ENCODE results near the gene TDRD3. TPM values are rescaled to one million over a fixed set of nuclear protein-coding genes. Genes with fewer than 3 reads are reported as not detected.

The TDRD3 gene
- total RNA-seq, 3 donors from 2014 or later: 27.1 to 40.7 (median 39.8) TPM

DNA sequence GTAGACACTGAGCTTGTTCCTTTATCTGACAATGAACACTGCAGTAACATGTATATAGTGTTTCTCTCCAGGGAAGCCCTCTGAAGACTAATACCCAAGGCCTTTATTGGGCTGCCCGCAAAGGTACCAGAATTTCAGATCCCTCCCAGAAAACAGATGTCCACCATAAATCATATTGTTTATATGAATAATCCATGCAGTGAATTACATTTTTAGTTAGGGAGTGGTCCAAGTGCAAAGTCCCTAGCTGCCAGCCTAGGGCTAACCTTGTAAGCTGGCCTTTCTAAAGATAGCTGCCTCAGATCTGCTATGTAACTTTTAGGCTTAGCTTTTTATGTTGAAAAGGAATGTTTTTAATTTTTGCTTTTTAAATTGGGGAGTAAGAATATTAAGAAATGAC is 44.7 kb downstream of the TDRD3 start:
- no peaks in the 10 kb centered on the region for H3K36me3 ChIP-seq (ENCODE audit: low read depth)
- DNase-seq: peak in 1 of 3 donors; percentile 21
- no peaks in the 10 kb centered on the region for H3K9me3 ChIP-seq
- intact Hi-C loops (cut with DNase I, micrococcal nuclease): no loop called here
- no peak overlapping the region for H3K4me3 ChIP-seq
- H3K4me1 ChIP-seq (ENCODE audit: low read depth): no peaks in the 10 kb centered on the region
- TF ChIP-seq, protein P1, sequence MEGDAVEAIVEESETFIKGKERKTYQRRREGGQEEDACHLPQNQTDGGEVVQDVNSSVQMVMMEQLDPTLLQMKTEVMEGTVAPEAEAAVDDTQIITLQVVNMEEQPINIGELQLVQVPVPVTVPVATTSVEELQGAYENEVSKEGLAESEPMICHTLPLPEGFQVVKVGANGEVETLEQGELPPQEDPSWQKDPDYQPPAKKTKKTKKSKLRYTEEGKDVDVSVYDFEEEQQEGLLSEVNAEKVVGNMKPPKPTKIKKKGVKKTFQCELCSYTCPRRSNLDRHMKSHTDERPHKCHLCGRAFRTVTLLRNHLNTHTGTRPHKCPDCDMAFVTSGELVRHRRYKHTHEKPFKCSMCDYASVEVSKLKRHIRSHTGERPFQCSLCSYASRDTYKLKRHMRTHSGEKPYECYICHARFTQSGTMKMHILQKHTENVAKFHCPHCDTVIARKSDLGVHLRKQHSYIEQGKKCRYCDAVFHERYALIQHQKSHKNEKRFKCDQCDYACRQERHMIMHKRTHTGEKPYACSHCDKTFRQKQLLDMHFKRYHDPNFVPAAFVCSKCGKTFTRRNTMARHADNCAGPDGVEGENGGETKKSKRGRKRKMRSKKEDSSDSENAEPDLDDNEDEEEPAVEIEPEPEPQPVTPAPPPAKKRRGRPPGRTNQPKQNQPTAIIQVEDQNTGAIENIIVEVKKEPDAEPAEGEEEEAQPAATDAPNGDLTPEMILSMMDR (IDR thresholded peaks at IDR 0.05): no peak
- peak; percentile 74 for ATAC-seq

DNA sequence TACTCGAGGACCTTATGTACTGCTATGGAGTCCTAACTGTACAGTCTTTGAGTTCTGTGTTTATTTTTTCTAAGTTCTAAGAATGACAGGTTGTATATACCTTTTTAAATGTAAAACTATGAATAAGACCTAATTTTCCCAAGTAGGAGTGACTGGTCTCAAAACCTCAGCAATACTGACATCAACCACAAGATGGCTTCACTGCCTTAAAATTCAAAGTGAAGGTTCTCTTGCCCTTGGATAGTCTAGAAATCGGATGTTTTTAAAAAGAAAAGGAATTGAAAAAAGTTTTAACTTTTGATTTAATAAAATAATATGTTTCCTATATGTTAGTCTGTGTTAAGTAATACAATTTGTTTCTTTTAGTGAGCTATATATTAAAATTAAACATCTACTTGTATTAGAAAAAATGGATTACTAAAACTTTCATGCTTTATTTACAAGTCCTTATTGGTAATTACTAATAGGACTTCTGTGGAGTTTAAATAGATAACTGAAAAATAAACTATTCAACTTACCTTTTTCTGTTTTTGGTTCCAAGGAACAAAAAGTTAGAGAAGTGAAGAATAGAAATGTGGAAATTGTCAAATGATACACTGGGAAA is 52.0 kb downstream of the TDRD3 start:
- DNase-seq: peak in 1 of 3 donors; percentile 66
- ATAC-seq: peak; percentile 59
- TF ChIP-seq, protein P1 (IDR thresholded peaks at IDR 0.05): peak; percentile 52
- no peaks in the 10 kb centered on the region for H3K4me1 ChIP-seq (ENCODE audit: low read depth)
- no peaks in the 10 kb centered on the region for H3K9me3 ChIP-seq
- intact Hi-C loops (cut with DNase I, micrococcal nuclease): no loop called here
- no peaks in the 10 kb centered on the region for H3K36me3 ChIP-seq (ENCODE audit: low read depth)
- H3K4me3 ChIP-seq: no peak overlapping the region

DNA sequence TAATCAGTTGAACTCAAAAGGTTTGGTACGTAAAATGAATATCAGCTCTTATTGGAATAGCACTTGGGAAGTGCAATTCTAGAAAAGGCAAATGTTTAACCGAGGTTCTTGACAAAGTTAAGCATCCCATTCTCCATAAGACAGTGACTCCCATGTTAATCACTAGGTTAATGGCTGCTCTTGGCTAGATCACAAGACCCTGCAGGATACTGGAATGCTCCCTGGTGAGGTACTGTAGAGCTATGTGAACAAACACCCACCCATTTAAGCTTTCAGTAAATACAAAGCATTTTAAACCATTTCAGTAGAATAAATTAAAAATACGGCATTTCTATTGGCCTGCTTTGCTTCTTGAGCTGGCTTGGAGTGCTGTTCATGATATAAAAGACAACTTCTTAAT is 56.5 kb downstream of the TDRD3 start:
- H3K36me3 ChIP-seq (ENCODE audit: low read depth): no peaks in the 10 kb centered on the region
- H3K4me1 ChIP-seq (ENCODE audit: low read depth): no peaks in the 10 kb centered on the region
- TF ChIP-seq, protein P1 (IDR thresholded peaks at IDR 0.05): no peak
- H3K4me3 ChIP-seq: no peak overlapping the region
- H3K9me3 ChIP-seq: no peaks in the 10 kb centered on the region
- intact Hi-C loops (cut with DNase I, micrococcal nuclease): no loop called here
- ATAC-seq (no peak), DNase-seq (no peak)

DNA sequence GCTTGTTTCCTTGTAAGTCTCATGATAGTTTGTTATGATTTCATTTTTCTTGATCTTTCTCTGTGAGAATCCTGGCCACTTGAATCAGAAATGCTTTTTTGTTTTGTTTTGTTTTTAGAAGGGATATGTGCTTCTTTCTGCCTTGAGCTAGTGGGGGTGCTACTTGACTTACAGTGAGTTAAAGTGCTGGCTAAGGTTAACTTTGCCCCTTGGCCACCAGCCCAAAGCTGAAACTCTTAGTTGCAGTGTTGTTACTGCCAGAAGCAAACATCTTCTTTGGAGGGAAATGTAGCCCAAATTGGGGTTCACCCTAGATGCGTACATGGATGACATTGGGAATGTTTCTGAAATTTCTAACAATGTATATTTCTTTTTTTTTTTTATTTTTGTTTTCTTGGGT is 57.4 kb downstream of the TDRD3 start:
- ATAC-seq (no peak), DNase-seq (no peak)
- no peaks in the 10 kb centered on the region for H3K9me3 ChIP-seq
- no peaks in the 10 kb centered on the region for H3K36me3 ChIP-seq (ENCODE audit: low read depth)
- intact Hi-C loops (cut with DNase I, micrococcal nuclease): no loop called here
- no peak overlapping the region for H3K4me3 ChIP-seq
- TF ChIP-seq, protein P1 (IDR thresholded peaks at IDR 0.05): no peak
- no peaks in the 10 kb centered on the region for H3K4me1 ChIP-seq (ENCODE audit: low read depth)

DNA sequence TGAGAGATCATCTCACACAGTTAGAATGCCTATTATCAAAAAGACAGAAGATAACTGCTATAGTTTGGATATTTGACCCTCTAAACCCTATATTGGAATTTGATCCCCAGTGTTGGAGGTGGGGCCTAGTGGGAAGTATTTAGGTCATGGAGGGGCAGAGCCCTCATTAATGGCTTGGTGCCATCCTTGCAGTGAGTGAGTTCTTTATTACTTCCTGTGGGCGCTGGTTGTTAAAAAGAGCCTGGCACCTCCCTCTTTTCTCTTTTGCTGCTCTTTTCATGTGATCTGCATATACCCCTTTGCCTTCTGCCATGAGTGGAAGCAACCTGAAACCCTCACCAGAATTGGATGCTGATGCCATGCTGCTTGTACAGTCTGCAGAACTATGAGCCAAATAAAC is 66.8 kb downstream of the TDRD3 start:
- intact Hi-C loops (cut with DNase I, micrococcal nuclease): no loop called here
- Histone ChIP-seq H3K4me3 (no peak overlapping the region), H3K36me3 (ENCODE audit: low read depth) (no peaks in the 10 kb centered on the region), H3K4me1 (ENCODE audit: low read depth) (no peaks in the 10 kb centered on the region), H3K9me3 (no peaks in the 10 kb centered on the region)
- TF ChIP-seq, protein P1 (IDR thresholded peaks at IDR 0.05): no peak
- ATAC-seq (no peak), DNase-seq (no peak)

DNA sequence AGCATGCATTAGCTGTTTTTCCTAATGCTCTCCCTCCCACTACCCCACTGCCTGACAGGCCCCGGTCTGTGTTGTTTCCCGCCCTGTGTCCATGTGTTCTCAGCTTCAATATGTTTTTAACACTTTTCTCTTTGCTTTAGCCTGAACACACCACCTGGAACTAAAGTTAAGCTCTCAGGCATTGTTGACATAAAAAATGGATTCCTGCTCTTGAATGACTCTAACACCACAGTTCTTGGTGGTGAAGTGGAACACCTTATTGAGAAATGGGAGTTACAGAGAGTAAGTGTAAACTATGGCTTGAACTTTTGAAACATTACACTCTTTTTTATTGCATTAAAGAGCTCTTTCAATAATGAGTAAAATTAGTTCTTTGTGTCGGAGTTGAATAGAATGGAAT is 70.1 kb downstream of the TDRD3 start:
- ATAC-seq: no peak
- intact Hi-C loops (cut with DNase I, micrococcal nuclease): no loop called here
- Histone ChIP-seq H3K4me3 (no peak overlapping the region), H3K4me1 (ENCODE audit: low read depth) (no peaks in the 10 kb centered on the region), H3K36me3 (ENCODE audit: low read depth) (no peaks in the 10 kb centered on the region), H3K9me3 (no peaks in the 10 kb centered on the region)
- no peak for DNase-seq
- TF ChIP-seq, protein P1 (IDR thresholded peaks at IDR 0.05): no peak

All from mucosa of descending colon (tissue), 3 donors.